ENCODE results near the gene PDE2A.

Gene PDE2A

DNA sequence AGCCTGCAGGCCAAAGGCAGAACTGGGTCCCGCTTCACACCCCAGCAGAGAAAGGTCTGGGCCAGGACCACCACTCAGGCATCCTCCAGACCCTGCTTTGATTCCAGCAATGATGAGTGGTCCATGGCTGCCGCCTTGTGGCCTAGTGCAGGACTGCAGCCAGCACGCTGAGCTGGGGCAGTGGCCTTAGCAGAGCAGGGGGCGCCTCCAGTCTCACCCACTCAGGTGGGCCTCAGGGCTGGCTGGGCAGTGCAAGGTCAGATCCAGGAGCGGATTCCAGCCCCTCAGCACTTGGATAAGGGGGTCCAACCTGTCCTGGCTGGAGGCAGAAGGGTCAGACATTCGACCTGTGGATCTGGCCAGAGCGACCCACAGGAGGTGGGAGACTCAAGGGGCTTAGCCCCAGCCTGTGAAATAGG, 9.6 kb upstream of the PDE2A start:
- DNase-seq (ENCODE audit: low read depth) = peak; percentile 36

DNA sequence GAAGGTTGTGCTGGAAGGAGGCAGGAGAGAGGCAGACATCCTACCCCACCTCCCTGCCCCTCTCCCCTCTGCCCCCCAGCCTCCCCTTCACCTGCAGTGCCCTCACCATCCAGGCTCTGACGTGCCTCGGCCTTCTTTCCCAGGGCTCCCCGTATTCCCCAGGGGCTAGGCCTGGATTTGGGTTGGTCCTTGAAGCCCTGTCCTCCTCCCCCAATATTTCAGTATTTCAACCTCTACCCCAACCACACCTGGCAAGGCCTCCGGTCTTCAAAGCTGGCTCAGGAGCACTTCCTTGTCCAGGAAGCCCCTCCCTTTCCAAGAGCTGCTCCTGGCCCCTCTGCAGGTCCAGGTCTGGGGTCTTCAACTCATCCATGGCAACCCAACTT, 8.6 kb upstream of the PDE2A start:
- no peak for DNase-seq (ENCODE audit: low read depth)

DNA sequence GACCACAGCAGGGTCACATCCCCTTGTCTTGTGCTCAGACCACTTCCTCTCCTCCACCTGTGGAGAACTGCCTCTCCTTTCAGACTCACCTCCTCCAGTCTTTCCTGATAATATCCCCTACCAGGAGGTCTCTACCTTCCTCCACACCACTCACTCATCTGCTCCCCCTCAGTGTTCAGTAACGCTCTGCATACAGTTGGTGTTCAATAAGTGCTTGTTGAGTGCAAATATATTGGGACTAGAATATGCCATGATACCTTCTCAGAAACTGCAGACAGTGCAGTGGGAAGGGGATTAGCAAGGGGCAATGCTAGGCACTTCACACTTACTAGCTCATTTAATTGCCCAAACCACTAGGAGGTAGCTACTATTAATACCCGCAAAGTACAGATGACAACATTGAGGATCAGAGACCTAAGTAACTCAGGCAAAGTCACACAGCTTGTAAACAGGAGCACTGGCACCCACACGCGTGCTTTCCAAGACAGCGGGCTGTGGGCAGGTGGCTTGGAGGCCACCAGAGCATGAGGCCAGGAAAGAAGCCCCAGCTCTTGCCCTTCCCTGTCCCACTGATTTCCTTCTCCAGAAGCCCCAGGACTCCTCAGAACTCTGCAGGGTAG, 8.1 kb upstream of the PDE2A start:
- DNase-seq (ENCODE audit: low read depth) = no peak

DNA sequence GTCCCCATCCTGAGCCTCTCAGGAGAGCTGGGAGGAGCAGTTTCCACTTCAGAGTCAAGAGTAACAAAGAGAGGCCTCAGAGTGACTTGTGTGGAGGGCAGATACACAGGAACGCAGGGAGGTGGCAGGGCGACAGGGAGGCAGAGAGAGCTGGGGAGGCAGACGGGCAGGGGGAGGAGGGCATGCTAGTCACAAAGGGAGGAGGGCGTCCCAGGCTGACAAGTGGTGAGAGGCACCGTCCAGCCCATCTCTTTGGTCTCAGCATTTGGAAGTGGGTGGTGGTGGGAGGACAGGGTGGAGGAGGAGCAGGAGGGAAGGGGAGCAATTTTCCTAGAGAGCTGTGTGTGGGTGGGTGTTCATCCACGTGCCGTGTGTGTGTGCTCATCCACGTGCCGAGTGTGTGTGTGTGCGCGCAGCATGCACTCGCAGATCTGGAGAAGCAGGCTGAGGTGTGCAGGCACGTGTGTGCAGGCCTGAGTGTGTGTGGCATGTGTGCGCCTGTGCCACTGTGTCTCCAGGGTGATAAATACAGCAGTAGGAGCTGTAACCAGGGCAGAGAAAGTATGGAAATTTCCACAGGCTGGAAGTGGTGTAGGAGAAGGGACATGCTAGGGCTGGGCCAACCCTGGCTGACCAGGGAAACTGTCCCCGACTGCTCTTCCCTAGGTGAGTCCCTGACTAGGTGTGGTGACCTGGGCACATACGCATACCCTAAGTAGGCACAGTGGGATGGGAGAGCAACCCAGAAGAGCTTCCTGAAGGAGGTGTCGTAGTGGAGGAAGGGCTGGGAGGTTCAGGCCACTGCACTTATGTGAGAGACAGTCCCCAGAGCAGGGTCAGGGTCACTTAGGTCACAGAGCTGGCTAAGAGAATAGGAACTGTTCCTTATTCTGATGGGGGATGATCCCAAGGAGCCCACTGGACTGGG, 7.3 kb upstream of the PDE2A start:
- no peak for DNase-seq (ENCODE audit: low read depth)

DNA sequence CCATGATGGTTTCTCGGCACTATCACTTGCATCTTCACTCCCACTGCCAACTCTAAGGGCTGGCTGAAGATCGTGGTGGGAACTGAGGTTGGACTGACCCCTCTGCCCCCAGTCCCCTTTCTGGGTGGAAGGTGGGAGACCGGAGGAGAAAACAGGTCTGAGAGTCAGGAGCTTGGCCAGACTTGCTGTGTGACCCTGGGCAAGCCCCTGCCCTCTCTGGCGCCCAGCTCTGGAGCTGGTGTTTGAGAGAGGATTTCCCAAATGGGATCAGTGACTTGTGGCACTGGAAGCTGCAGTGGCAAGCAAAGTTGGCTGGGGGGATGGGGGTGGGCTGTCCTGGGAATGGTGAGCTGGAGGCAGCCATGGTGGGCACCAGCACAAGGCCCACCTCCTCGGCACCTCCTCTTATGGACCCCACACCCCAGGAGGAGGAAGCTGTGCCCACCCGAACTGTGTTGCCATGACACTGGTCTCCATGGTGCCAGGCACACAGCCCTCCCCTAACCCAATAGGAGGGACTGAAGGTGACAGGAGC, 6.5 kb upstream of the PDE2A start:
- no peak for DNase-seq (ENCODE audit: low read depth)

DNA sequence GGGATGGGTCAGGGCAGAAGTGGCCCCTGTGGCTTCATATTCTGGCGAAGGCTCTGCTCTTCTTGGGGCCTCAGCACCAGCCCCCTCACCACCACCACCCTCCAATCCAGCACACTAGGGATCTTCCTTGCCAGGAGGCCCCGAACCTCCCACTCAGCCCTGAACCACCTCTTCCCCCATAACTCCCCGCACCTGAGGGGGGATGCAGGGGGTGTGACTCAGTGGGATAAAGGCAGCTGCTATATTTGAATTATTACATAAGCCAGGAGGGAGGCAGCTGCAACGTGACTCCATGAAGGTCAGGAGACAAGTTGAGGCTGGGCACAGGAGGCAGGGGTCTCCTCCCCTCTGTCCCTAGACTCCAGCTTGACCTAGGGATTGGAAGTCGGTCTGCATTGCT, 5.6 kb upstream of the PDE2A start:
- DNase-seq (ENCODE audit: low read depth) = no peak

DNA sequence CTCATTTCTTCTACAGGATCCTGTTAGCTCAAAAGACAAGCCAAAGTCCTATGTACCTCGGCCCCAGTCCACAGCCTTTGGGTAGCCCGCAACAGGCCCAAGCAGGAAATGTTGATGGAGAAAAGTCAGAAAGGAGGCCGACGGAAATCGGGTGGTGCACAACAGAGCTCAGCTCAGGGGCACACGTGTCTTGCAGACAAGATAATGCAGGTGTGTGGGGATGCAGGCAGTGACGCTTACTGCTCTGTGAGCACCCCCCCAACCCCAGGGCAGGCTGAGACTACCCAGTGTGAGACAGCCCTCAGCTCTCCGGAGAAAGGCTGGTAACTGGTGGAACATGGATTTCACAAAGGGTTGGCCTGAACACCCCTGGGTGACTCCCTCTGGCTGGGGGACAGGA, 4.3 kb upstream of the PDE2A start:
- DNase-seq (ENCODE audit: low read depth) = no peak

DNA sequence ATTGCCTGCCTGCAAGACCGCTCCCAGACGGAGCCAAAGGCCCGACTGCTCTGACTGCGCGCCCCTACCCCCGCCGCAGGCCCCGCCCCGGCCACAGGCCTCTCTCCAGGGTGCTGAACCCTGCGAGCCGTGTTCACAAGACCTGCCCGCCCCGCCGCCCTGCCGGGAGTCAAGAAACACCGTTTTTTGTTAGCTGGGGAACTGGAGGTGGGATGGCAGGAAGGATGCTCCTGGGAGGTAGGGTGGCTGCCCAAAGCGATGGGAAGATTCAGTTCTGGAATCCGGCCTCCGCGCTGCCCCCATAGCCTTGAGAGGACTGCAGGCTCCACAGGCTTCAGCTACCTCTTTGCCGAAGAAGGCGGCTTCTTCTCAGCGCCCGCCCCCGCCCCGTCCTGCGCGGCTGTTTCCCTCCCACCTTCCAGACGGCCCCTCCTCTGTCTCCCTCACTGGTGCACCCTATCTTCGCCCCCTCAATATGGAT, 2.7 kb upstream of the PDE2A start:
- DNase-seq (ENCODE audit: low read depth) = peak; percentile 28

DNA sequence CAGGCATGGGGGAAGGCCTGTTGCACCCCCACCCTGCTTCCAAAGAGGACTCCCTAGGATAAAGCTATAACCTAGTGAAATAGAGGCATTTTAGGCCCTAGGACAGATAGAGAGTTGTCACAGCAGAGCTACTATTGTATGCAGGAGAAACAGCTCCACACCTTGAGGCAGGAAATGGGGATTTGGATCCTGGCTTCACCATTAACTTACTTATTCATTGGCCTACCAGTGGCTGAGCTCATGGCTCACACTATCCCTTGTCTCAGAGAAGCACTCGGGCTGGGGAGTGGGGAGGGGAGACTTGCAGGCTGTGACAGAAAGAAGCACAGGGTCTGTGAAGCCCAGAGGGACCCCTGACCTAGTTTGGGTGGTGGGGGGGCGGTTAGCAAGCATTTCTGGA, 999 bp upstream of the PDE2A start:
- DNase-seq (ENCODE audit: low read depth) = no peak

DNA sequence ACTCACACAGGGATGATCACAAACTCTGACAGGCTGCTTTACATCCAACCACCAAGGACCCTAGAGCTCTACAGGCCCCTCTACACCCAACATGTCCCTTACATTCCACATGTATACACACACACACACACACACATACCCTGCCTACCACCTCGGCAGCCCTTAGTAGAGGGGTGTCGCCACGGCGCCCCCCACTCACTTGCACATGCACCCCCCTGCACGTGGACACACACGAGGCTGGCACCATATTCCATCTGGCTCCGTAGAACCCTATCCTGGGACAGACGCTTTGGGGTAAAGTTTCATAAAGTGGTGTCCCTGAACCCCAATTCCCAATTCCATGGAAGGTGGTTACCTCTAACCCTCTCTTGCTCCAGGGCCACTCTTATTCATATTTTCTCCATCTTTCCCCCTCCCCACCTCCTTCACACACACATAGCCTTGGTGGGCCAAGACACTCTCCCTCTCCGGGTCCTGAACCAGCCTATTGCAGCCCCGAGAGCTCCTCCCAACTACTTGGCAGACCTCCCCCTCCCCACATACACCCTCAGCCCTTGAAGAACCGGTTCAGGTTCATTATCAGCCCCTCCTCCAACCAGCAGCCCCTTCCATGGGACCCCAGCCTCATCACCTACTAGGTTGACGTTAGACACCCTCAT, 809 bp downstream of the PDE2A start:
- no peak for DNase-seq (ENCODE audit: low read depth)

DNA sequence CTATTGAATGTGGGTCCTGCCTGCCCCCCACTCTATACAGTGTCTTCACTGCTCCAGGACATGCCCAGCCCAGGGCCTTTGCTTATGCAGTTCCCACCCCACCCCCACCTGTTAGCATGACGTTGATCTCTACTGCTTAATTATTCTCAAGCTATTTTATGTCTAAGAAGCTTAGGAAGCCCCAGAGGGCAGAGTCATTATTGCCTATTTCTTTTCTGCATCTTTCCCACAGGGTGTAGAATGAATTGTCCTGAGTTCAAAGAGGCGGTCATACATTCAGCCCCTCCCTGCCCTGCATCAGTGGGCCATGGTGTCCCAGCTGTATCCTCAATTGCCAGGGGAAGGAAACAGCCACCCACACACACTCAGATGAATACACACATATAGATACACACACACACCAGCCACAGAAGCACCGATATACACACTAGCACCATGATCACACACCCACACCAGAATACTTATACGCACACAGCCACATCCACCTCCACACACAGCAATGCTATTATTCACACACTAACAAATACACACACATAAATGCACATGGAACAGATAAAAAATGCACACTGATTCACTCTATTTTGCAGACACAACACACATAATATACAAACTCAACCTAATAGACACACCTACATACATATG, 1.5 kb downstream of the PDE2A start:
- DNase-seq (ENCODE audit: low read depth) = no peak

DNA sequence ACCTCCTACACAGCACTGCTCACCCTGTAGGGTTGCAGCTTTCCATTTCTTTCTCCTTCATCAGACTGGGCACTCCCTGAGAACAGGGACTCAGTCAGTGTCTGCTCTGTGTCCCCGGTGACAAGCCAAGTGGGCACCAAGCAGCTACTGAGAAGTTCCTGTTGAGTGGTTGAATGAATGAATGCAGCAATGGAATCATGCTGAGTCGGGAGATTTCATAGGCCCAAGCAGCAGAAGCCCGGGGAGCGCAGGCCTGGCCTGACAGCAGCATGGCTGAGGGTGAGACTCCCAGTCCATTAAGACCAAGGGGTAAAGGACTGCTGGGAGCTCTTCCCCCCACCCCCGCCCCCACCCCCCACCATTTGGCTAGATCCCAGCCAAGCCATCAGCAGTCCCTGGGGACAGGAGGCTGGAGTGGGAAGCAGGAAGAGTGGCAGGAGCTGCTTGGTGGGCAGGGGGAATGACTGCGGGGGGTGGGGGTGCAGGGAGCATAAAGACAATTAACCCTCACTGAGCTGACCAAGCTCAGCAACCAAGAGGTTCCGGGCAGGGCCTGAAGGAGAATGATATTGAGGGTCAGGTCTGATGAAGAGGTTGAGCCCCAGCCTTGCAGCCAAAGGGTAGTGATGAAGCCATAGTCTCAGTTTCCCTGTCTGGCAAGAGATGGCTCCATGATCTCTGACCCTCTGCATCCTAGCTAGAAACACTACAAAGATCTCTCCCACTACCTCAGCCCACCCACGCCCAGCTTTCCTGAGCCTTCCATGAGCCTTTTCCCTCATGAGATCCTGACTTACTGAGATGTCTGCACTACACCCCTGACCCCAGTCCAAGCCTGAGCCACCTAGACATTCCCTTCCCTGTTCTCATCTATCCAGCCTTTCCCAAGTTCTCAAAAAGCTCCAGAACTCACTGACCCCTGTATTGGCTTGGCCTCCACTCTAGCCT, 2.8 kb downstream of the PDE2A start:
- DNase-seq (ENCODE audit: low read depth) = no peak

DNA sequence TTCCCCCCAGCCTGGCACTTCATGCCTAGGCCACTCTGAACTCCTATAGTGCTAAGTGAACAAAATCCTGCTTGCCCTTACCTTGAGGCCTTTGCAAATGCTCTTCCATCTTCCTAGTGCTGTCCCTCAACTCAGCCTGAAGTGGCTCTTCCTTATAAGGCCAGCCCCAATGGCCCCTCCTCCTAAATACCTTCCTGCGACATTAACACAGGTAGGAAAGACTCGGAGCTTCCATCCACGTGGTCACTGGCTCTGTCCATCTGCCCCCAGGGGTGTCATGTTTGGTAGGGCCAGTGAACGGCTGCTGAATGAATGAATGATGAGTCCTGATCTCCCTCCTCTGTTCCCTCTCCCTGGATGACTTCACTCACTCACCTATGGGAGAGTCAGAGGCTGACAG, 4.2 kb downstream of the PDE2A start:
- no peak for DNase-seq (ENCODE audit: low read depth)

DNA sequence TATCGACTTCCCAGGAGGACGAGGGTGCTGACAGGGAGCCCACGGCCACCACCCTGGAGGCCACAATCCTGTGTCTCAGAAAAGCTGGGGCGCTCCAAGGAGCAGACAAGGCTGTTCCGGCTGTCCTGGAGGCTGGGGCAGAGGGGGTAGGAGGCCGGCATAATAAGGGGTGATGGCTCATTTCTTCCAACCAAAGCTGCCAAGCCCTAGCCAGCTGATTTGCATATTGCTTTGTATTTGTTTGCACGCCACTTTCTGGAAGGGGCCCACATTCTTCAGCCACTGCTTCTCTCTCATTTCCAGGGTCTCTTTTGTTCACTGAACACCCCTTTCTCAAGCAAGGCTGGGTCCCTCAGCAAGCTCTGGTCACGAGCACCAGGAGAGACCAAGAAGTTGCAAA, 4.7 kb downstream of the PDE2A start:
- no peak for DNase-seq (ENCODE audit: low read depth)

DNA sequence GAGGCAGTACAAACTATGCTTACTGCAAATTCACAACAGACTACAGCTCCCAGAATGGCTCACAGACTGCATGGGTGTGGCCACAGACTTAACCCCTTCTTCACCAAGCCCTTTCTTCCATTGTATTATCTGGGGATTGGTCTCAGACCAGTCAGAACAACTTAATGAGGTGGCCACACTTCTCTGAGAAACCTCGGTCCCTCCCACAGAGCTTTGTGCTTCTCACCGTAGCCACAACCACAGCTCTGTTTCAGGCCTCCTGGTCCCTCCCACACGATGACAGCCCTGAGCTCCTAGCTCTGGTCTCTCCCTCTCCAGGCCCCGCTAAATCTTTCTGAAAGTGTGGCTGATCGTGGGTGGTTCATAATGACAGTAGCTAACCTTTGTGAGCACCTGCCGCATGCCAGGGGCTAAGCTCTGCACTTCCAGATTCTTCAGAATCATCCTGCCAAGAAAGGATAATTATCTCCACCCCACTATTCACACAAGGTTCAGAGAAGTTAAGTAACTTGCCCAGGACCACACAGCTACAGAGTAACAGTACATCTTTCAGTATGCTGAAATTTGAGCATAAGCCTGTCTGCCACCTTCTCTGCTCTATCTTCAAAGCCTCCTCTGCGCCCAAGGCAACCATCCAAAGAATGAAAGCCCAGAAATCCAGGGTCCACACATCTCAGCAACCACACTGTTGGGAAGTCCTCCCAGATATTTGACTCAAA, 5.4 kb downstream of the PDE2A start:
- no peak for DNase-seq (ENCODE audit: low read depth)

DNA sequence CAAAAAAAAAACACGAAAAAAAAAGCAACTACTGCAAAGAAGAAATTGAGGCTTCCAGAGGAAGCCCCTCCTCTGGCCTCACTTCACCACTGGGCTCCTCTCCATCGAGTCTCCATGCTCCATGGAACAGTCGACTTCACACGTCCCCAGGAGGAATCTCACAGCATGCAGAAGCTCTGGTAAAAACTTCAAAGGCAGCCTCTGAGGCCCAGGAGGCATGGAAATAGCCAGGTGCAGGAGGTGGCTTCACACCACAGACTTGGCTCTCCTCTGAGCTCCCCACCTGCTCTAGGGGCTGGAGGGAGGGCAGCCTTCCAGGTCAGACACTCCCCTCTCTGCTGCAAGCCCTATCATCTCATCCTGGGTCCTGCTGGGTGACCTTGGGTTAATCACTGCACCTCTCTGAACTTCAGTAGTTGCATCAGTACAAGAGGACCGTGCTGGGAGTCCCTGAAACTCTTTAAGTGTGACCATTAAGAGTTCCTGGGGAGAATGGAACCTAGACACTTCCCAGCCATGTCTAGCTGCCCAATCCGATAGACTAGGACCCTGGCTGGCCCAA, 8.2 kb downstream of the PDE2A start:
- DNase-seq (ENCODE audit: low read depth) = no peak

DNA sequence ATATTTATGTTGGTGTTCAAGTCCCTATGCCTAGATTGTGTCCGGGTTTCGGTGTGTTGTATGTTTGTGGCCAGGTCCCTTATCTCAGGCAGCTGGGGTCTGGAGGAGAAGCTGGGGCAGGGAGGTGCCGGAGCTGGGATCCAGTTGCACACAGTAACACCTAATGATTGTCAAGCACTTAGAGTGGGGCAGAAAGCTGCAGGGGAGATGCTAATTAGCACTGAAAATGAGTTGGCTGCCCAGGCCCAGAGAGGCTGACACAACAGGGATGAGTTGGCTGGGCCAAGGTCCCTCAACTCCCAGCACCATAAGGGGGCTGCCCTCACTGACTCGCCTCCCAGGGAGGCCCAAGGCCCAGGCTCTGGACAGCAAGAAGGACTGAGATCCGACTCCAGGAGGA, 12.2 kb downstream of the PDE2A start:
- DNase-seq (ENCODE audit: low read depth) = no peak

DNA sequence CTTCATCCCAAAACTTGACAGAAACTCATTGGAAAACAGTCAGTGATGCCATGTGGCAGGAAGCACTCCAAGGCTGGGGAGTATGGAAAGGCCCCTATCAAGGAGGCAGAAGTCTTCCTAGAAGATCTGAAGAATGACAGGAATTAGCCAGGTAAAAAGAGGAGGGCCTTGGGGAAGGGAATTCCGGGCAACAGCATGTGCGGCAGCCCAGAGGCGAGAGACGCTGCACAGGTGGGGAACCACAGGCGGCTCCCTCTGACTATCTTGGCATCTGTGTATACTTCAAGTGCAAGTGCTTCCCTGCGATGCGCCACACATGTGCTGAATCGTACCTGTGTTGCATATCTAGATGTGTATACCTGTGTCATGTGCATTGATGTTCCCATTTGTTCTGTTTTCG, 12.7 kb downstream of the PDE2A start:
- no peak for DNase-seq (ENCODE audit: low read depth)

DNA sequence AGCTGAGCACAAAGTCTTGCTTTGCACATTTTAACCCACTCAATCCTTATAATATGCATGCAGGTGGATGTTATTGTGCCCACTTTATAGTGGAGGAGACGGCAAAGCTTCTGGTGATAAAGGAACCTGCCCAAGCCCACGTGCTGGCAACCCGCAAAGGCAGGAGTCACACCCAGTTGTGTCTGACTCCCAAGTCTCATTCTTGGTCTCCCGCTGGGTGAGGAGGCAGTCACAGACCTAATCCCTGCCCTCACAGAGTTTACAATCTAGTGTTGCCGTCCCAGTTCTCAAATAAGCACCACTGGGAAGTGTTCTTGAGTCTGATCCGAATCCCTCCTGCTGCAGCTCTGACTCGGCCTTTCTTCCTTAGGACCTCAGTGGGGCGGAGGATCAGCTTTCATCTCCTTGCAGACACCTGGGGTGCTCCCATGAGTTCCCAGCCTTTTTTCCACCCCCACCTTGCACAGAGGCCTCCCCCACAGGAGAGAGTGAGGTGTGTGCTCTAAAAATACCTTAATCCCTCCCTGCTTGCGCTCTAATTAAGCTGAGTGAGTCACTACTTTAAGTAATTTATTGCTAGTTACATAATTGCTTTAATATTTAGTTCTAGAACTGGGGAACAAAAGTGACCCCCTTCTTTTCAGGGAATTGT, 15.1 kb downstream of the PDE2A start:
- DNase-seq (ENCODE audit: low read depth) = no peak

All from stimulated activated CD4-positive, alpha-beta T cell treated with anti-CD3 and anti-CD28 coated beads, Interleukin-2, amount 100 ng/mL, for 4 hours (primary cell).